Loucy (cell line): ENCODE data around the gene CCDC60.

Experiments used
- H2AFZ ChIP-seq: fragments of 200-600 bp; sonication (generic); 2 replicates; pipeline ENCODE4 v1.6.0; 2016; ENCODE audit warnings: antibody characterized with exemption, mild to moderate bottlenecking, low read length, moderate library complexity
- H3F3A ChIP-seq: fragments of 200-600 bp; 2 replicates; pipeline ENCODE4 v1.6.0; 2016; ENCODE audit warnings: antibody characterized with exemption, low read depth, mild to moderate bottlenecking
- H3K27me3 ChIP-seq: fragments of 200-600 bp; sonication (generic); 2 replicates; pipeline ENCODE4 v1.6.1; 2014; ENCODE audit warnings: low read length, mild to moderate bottlenecking; ENCODE audit not compliant: insufficient read depth, poor library complexity, severe bottlenecking
- H3K36me3 ChIP-seq: fragments of 200-600 bp; sonication (generic); 2 replicates; pipeline ENCODE4 v1.6.1; 2016; ENCODE audit warnings: low read length; ENCODE audit not compliant: insufficient read depth
- H3K4me1 ChIP-seq: fragments of 200-600 bp; sonication (generic); 2 replicates; pipeline ENCODE4 v1.5.1; 2014; ENCODE audit warnings: low read length, mild to moderate bottlenecking; ENCODE audit not compliant: insufficient read depth, poor library complexity, severe bottlenecking
- H3K4me2 ChIP-seq: fragments of 200-600 bp; sonication (generic); 2 replicates; pipeline ENCODE4 v1.6.0; 2014; ENCODE audit warnings: antibody characterized with exemption, low read length, low read depth, mild to moderate bottlenecking; ENCODE audit not compliant: poor library complexity, severe bottlenecking
- H3K4me3 ChIP-seq: fragments of 200-600 bp; sonication (generic); 2 replicates; pipeline ENCODE4 v1.5.1; 2014; ENCODE audit warnings: low read length, mild to moderate bottlenecking, mixed read lengths; ENCODE audit not compliant: poor library complexity, severe bottlenecking
- H3K79me2 ChIP-seq: fragments of 200-600 bp; sonication (generic); 2 replicates; pipeline ENCODE4 v1.6.1; 2014; ENCODE audit warnings: low read length; ENCODE audit not compliant: insufficient read depth
- H3K9ac ChIP-seq: fragments of 200-600 bp; sonication (generic); 2 replicates; pipeline ENCODE4 v1.6.0; 2014; ENCODE audit warnings: mild to moderate bottlenecking, low read depth, low read length, moderate library complexity; ENCODE audit not compliant: poor library complexity, severe bottlenecking
- H3K9me2 ChIP-seq: fragments of 200-600 bp; sonication (generic); replicated peaks from 2 replicates; pipeline ENCODE4 v1.6.1; 2016; ENCODE audit warnings: low read depth, low read length, mixed read lengths
- H3K9me3 ChIP-seq: fragments of 200-600 bp; sonication (generic); 2 replicates; pipeline ENCODE4 v1.6.1; 2014; ENCODE audit warnings: mild to moderate bottlenecking, antibody characterized with exemption, low read length, low read depth; ENCODE audit not compliant: insufficient read depth
- H4K20me1 ChIP-seq: fragments of 200-600 bp; sonication (generic); 2 replicates; pipeline ENCODE4 v1.6.0; 2014; ENCODE audit warnings: antibody characterized with exemption, low read length, mild to moderate bottlenecking; ENCODE audit not compliant: insufficient read depth, poor library complexity, severe bottlenecking
- EZH2phosphoT487 ChIP-seq: fragments of 200-600 bp; IDR thresholded peaks from 2 replicates; pipeline ENCODE4 v1.6.1; 2018; ENCODE audit warnings: antibody characterized with exemption, mild to moderate bottlenecking, moderate library complexity, borderline replicate concordance
- TF ChIP-seq, protein P1 (sequence below): fragments of 200-600 bp; sonication (generic); conservative IDR thresholded peaks from 2 replicates; pipeline ENCODE4 v1.5.1; 2014; ENCODE audit warnings: mild to moderate bottlenecking, antibody characterized with exemption, low read length

The CCDC60 gene

DNA sequence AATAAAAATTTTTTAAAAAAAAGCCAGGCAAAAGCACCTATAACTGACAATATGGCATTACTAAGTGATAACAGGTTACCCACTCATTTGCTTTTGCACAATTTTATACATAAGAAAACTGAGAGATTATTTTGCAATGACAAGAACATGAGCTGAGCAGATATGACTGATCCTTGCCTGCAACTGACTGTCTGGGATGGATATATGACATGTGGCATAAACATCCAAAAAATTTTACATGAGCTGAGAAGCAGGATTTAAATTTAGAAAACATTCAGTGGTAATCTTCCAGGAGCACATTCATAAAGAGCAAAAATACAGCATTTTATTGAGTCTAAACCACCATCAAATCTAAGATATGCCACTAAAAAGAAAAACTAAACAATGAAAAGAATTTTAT lies 133.8 kb downstream of the CCDC60 start:
- no peaks in the 10 kb centered on the region for H3K36me3 ChIP-seq
- H2AFZ ChIP-seq: no peak overlapping the region
- no peak overlapping the region for H3K4me3 ChIP-seq

GRCh38 chr12:119475650-119476049 lies 141.1 kb downstream of the CCDC60 start:
- no peaks in the 10 kb centered on the region for H4K20me1 ChIP-seq
- TF ChIP-seq, protein P1, sequence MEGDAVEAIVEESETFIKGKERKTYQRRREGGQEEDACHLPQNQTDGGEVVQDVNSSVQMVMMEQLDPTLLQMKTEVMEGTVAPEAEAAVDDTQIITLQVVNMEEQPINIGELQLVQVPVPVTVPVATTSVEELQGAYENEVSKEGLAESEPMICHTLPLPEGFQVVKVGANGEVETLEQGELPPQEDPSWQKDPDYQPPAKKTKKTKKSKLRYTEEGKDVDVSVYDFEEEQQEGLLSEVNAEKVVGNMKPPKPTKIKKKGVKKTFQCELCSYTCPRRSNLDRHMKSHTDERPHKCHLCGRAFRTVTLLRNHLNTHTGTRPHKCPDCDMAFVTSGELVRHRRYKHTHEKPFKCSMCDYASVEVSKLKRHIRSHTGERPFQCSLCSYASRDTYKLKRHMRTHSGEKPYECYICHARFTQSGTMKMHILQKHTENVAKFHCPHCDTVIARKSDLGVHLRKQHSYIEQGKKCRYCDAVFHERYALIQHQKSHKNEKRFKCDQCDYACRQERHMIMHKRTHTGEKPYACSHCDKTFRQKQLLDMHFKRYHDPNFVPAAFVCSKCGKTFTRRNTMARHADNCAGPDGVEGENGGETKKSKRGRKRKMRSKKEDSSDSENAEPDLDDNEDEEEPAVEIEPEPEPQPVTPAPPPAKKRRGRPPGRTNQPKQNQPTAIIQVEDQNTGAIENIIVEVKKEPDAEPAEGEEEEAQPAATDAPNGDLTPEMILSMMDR: no peak
- no peak for TF ChIP-seq EZH2phosphoT487
- H3K4me1 ChIP-seq: no peaks in the 10 kb centered on the region
- no peaks in the 10 kb centered on the region for H3K36me3 ChIP-seq
- no peak overlapping the region for H2AFZ ChIP-seq
- no peak overlapping the region for H3K9ac ChIP-seq
- H3F3A ChIP-seq: no peaks in the 10 kb centered on the region
- H3K4me2 ChIP-seq: no peak overlapping the region
- H3K4me3 ChIP-seq: no peak overlapping the region
- H3K9me3 ChIP-seq: no peaks in the 10 kb centered on the region; the same call in 1 of the 2 replicates
- H3K79me2 ChIP-seq: no peaks in the 10 kb centered on the region
- H3K27me3 ChIP-seq: no peaks in the 10 kb centered on the region
- H3K9me2 ChIP-seq: no peaks in the 10 kb centered on the region

More for the DNA sequence above, 133.8 kb downstream of the CCDC60 start:
- no peaks in the 10 kb centered on the region for H3K79me2 ChIP-seq
- no peak overlapping the region for H3K4me2 ChIP-seq
- no peaks in the 10 kb centered on the region for H3K27me3 ChIP-seq
- no peaks in the 10 kb centered on the region for H4K20me1 ChIP-seq
- H3F3A ChIP-seq: no peaks in the 10 kb centered on the region
- H3K9ac ChIP-seq: no peak overlapping the region
- no peaks in the 10 kb centered on the region for H3K9me3 ChIP-seq
- no peak for TF ChIP-seq EZH2phosphoT487
- TF ChIP-seq, protein P1: no peak
- no peaks in the 10 kb centered on the region for H3K9me2 ChIP-seq
- no peaks in the 10 kb centered on the region for H3K4me1 ChIP-seq

- Histone ChIP-seq H3F3A (no peaks in the 10 kb centered on the region), H3K27me3 (no peaks in the 10 kb centered on the region), H3K79me2 (no peaks in the 10 kb centered on the region), H4K20me1 (no peaks in the 10 kb centered on the region), H3K9ac (no peak overlapping the region), H3K9me3 (no peaks in the 10 kb centered on the region; the same call in 1 of the 2 replicates), H3K4me2 (no peak overlapping the region), H3K36me3 (no peaks in the 10 kb centered on the region), H3K4me1 (no peaks in the 10 kb centered on the region), H2AFZ (no peak overlapping the region), H3K9me2 (no peaks in the 10 kb centered on the region), H3K4me3 (no peak overlapping the region)
- TF ChIP-seq EZH2phosphoT487: no peak
- TF ChIP-seq, protein P1: no peak
Observed at GRCh38 chr12:119476951-119477350, 142.4 kb downstream of the CCDC60 start.
